ENCODE data around the gene GAK. TPM values are rescaled to one million over a fixed set of nuclear protein-coding genes. Genes with fewer than 3 reads are reported as not detected.

Gene GAK
- total RNA-seq, 4 donors from 2014 or later, result 230 to 882 (median 305) TPM

DNA sequence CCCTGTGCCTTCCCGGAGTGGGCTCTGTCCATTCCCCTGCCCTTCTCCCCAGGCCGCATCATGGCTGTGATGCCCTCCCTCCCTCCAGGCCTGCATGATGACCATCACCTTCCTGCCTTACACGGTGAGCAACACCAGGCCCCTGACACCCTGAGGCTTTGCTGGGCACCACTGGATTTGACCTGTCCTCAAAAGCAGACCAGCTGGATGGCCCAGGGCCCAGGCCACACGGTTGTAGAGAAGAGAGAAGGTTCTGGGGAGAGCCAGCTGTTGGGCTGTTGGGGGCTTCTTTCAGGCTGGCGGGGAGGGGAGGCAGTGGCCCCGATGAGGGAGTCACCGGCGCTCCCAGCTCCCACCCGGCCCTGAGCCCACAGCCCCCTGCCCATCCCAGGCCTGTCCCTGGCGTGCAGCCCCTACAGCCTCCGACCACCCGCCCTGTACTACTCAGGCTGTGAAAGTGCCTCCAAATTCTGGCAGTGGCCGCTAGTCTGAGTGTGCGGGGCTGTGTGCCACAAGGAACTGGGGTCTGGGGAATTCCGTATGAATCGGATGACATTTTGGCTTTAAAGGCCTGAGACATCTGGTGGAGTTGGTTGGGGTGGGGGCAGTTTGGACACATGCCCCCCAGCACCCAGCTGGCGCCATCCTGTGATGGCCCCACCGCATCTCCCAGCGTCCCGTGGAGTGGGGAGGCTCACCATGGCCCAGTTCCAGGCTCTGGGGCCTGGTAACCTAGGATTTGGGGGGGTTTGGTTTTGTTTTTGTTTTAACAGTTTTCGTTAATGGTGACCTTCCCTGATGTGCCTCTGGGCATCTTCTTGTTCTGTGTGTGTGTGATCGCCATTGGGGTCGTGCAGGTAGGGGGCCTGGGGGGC is 19.7 kb upstream of the GAK start:
- no peaks in the 10 kb centered on the region for H3K4me1 ChIP-seq
- peaks cover 0 to 5% (median 0%) of the 10 kb centered on the region in 4 donors for H3K36me3 ChIP-seq
- intact Hi-C loops (cut with DNase I; ENCODE audit: low total_unique reads) (no loop called here), in situ Hi-C loops (cut with MboI; ENCODE audit: low pct_ligation_motif_present in 1 of 4, low pct_unique_long_range_greater_than_20kb in 1 of 4, low sequenced_read_pairs in 3 of 4) (no loop called here)
- no peak for DNase-seq
- H3K27ac ChIP-seq, result no peak overlapping the region
- H3K4me3 ChIP-seq, result no peak overlapping the region
- no peaks in the 10 kb centered on the region for H3K9me3 ChIP-seq
- 93 to 100% methylated on average over 2 to 21 of the region's 23 CpGs for WGBS, 2 donors (ENCODE audit: low coverage in 1 of 2)
- no peak for TF ChIP-seq POLR2AphosphoS5 (IDR thresholded peaks at IDR 0.05)
- TF ChIP-seq POLR2A (IDR thresholded peaks at IDR 0.05), result no peak
- TF ChIP-seq EP300 (IDR thresholded peaks at IDR 0.05; ENCODE audit: low read depth), result no peak
- H3K27me3 ChIP-seq, result no peaks in the 10 kb centered on the region

- intact Hi-C loops (cut with DNase I; ENCODE audit: low total_unique reads) (no loop called here), in situ Hi-C loops (cut with MboI; ENCODE audit: low pct_ligation_motif_present in 1 of 4, low pct_unique_long_range_greater_than_20kb in 1 of 4, low sequenced_read_pairs in 3 of 4) (no loop called here)
Observed at GRCh38 chr4:951186-951585, 19.1 kb upstream of the GAK start.

GRCh38 chr4:950136-951020 is 18.3 kb upstream of the GAK start:
- WGBS, 2 donors (ENCODE audit: low coverage in 1 of 2), result 90 to 100% methylated on average over 5 to 30 of the region's 30 CpGs
- no peak overlapping the region for H3K27ac ChIP-seq
- in situ Hi-C loops (cut with MboI; ENCODE audit: low pct_ligation_motif_present in 1 of 4, low pct_unique_long_range_greater_than_20kb in 1 of 4, low sequenced_read_pairs in 3 of 4), result no loop called here
- no peak for DNase-seq
- peaks cover 0 to 5% (median 0%) of the 10 kb centered on the region in 4 donors for H3K36me3 ChIP-seq
- TF ChIP-seq POLR2AphosphoS5 (IDR thresholded peaks at IDR 0.05) (no peak), CTCF (IDR thresholded peaks at IDR 0.05) (no peak), POLR2A (IDR thresholded peaks at IDR 0.05) (no peak), EP300 (IDR thresholded peaks at IDR 0.05; ENCODE audit: low read depth) (no peak)
- intact Hi-C loops (cut with DNase I; ENCODE audit: low total_unique reads), result no loop called here
- H3K9me3 ChIP-seq, result no peaks in the 10 kb centered on the region
- H3K27me3 ChIP-seq, result no peaks in the 10 kb centered on the region
- H3K4me3 ChIP-seq, result no peak overlapping the region
- no peaks in the 10 kb centered on the region for H3K4me1 ChIP-seq

More at GRCh38 chr4:951186-951585, 19.1 kb upstream of the GAK start:
- Histone ChIP-seq H3K36me3 (peaks cover 0 to 5% (median 0%) of the 10 kb centered on the region in 4 donors), H3K4me3 (no peak overlapping the region), H3K4me1 (no peaks in the 10 kb centered on the region), H3K27ac (no peak overlapping the region), H3K27me3 (no peaks in the 10 kb centered on the region), H3K9me3 (no peaks in the 10 kb centered on the region)
- TF ChIP-seq CTCF (IDR thresholded peaks at IDR 0.05) (no peak), POLR2A (IDR thresholded peaks at IDR 0.05) (no peak), POLR2AphosphoS5 (IDR thresholded peaks at IDR 0.05) (no peak), EP300 (IDR thresholded peaks at IDR 0.05; ENCODE audit: low read depth) (no peak)
- WGBS, 2 donors (ENCODE audit: low coverage in 1 of 2), result 69 to 80% methylated on average over 1 to 6 of the region's 7 CpGs
- DNase-seq, result no peak

DNA sequence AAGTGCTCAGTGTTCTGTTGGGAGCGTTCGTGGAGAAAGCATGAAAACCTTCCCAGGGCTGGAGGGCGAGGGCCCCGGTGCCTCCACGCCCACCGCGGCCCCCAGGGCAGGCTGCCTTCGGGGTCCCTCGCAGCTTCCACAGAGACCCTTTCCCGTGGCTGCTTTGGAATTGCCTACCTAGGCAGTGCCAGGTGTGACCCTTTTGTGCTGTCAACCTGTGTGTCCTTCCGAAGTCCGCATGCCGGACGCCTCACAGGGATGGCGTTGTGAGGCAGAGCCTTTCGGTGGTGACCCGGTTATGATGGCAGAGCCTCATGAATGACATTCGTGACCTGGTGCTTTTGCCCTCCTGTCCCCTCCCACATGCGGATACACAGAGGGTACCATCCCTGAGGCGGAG is 17.5 kb upstream of the GAK start:
- in situ Hi-C loops (cut with MboI; ENCODE audit: low pct_ligation_motif_present in 1 of 4, low pct_unique_long_range_greater_than_20kb in 1 of 4, low sequenced_read_pairs in 3 of 4), result no loop called here
- Histone ChIP-seq H3K9me3 (no peaks in the 10 kb centered on the region), H3K36me3 (peaks cover 0 to 5% (median 0%) of the 10 kb centered on the region in 4 donors), H3K4me3 (no peak overlapping the region), H3K27ac (no peak overlapping the region), H3K4me1 (no peaks in the 10 kb centered on the region), H3K27me3 (no peaks in the 10 kb centered on the region)
- 91% methylated on average over 20 of the region's 20 CpGs; no CpG with 5 or more reads in 1 of the 2 donors for WGBS, 2 donors (ENCODE audit: low coverage in 1 of 2)
- no peak for DNase-seq
- intact Hi-C loops (cut with DNase I; ENCODE audit: low total_unique reads), result no loop called here
- TF ChIP-seq POLR2AphosphoS5 (IDR thresholded peaks at IDR 0.05) (no peak), EP300 (IDR thresholded peaks at IDR 0.05; ENCODE audit: low read depth) (no peak), CTCF (IDR thresholded peaks at IDR 0.05) (no peak), POLR2A (IDR thresholded peaks at IDR 0.05) (no peak)

Measured in transverse colon (tissue), 4 donors.